ENCODE data around the gene SSBP3.

SSBP3 gene

DNA sequence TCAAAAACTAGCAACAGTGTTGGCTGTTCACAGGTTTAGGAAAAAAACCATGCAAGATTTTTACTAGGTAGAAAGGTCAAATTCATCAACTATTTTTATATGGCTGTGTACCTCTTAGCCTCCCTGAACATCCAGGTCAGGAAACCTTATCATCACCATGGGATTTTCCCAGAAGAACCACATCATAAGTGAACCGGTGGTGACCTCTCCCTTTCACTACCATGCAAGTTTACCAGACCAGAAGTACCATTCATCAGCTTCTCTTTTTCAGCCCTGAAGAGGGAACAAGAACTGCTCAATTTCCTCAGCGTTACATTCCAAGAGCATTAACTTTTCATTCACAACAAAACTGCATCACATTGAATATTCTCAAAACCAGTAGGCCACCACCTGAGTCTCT lies 5.9 kb downstream of the SSBP3 start:
- Histone ChIP-seq H3K27me3 (ENCODE audit: low read depth, low read length) (no peaks in the 10 kb centered on the region), H3K9ac (ENCODE audit: low read length) (no peak overlapping the region), H3K4me1 (ENCODE audit: low read length) (peaks cover 13% of the 10 kb centered on the region), H3K27ac (ENCODE audit: low read length) (no peak overlapping the region; the same call in 1 of the 2 replicates), H4K20me1 (ENCODE audit: insufficient read depth, low read length) (no peaks in the 10 kb centered on the region), H3K9me3 (ENCODE audit: insufficient read depth, low read length) (no peaks in the 10 kb centered on the region), H2AFZ (ENCODE audit: low read depth, low read length) (no peak overlapping the region), H3K4me2 (ENCODE audit: low read length) (peak overlapping the region; percentile 53), H3K36me3 (replicated peaks; ENCODE audit: low read depth, low read length) (peaks cover 4% of the 10 kb centered on the region), H3K4me3 (ENCODE audit: low read length) (no peak overlapping the region), H3K79me2 (ENCODE audit: low read length) (no peaks in the 10 kb centered on the region)
- TF ChIP-seq EZH2phosphoT487 (IDR thresholded peaks at IDR 0.05; ENCODE audit: low read depth), result no peak
- TF ChIP-seq, protein P1, sequence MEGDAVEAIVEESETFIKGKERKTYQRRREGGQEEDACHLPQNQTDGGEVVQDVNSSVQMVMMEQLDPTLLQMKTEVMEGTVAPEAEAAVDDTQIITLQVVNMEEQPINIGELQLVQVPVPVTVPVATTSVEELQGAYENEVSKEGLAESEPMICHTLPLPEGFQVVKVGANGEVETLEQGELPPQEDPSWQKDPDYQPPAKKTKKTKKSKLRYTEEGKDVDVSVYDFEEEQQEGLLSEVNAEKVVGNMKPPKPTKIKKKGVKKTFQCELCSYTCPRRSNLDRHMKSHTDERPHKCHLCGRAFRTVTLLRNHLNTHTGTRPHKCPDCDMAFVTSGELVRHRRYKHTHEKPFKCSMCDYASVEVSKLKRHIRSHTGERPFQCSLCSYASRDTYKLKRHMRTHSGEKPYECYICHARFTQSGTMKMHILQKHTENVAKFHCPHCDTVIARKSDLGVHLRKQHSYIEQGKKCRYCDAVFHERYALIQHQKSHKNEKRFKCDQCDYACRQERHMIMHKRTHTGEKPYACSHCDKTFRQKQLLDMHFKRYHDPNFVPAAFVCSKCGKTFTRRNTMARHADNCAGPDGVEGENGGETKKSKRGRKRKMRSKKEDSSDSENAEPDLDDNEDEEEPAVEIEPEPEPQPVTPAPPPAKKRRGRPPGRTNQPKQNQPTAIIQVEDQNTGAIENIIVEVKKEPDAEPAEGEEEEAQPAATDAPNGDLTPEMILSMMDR (IDR thresholded peaks at IDR 0.05; ENCODE audit: low read depth, low read length), result no peak

DNA sequence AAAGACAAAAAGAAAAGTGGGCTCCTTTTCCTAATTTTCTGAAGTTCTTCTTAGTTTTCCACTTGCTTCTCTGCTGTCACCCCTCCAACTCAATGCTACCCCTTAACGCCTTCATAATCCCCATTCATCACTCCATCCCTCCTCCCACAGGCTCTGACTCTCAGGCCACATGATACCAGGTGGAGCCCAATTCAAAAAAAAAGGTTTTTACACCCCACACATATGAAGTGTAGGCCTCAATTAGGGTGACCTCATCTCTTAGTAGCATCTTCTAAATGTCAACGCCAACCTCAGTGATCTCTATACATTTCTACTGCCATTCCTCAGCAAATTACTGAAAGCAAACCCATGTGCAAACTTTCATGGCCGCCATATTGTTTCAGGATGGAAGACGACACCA lies 6.4 kb downstream of the SSBP3 start:
- no peak overlapping the region for H3K4me2 ChIP-seq (ENCODE audit: low read length)
- no peaks in the 10 kb centered on the region for H3K9me3 ChIP-seq (ENCODE audit: insufficient read depth, low read length)
- no peak for TF ChIP-seq EZH2phosphoT487 (IDR thresholded peaks at IDR 0.05; ENCODE audit: low read depth)
- TF ChIP-seq, protein P1 (IDR thresholded peaks at IDR 0.05; ENCODE audit: low read depth, low read length), result no peak
- no peak overlapping the region for H3K27ac ChIP-seq (ENCODE audit: low read length)
- H4K20me1 ChIP-seq (ENCODE audit: insufficient read depth, low read length), result no peaks in the 10 kb centered on the region
- no peak overlapping the region for H3K4me3 ChIP-seq (ENCODE audit: low read length)
- H2AFZ ChIP-seq (ENCODE audit: low read depth, low read length), result no peak overlapping the region
- H3K27me3 ChIP-seq (ENCODE audit: low read depth, low read length), result no peaks in the 10 kb centered on the region
- H3K36me3 ChIP-seq (replicated peaks; ENCODE audit: low read depth, low read length), result peaks cover 4% of the 10 kb centered on the region
- H3K9ac ChIP-seq (ENCODE audit: low read length), result no peak overlapping the region
- H3K4me1 ChIP-seq (ENCODE audit: low read length), result peaks cover 13% of the 10 kb centered on the region
- no peaks in the 10 kb centered on the region for H3K79me2 ChIP-seq (ENCODE audit: low read length)

DNA sequence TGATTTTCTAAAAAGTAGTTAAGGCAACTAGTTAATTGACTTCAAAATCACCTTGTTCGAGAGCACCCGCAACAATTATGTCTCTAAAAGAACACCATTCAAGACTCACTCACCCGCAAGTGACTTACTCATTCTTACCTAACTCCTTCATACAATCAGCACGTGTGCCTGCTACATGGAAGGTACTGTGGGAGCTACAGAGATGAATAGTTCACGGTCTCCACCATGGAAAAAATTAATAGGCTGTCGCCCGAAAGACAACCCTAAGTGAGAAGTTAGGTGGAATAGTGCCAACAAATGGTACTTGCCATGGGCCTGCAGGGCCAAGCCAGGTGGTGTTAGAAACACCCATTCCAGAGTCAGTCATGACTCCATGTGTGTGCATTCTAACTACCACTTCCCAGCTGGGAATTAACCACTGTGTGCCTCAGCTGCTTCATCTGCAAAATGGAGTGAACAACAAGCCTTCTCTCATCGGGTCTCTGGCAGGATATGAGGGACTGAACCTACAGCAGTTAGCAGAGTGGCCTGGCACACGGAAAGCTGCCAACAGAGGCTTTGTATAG lies 7.1 kb downstream of the SSBP3 start:
- no peak overlapping the region for H3K4me3 ChIP-seq (ENCODE audit: low read length)
- no peaks in the 10 kb centered on the region for H3K27me3 ChIP-seq (ENCODE audit: low read depth, low read length)
- H4K20me1 ChIP-seq (ENCODE audit: insufficient read depth, low read length), result no peaks in the 10 kb centered on the region
- peaks cover 13% of the 10 kb centered on the region for H3K4me1 ChIP-seq (ENCODE audit: low read length)
- no peak overlapping the region for H3K9ac ChIP-seq (ENCODE audit: low read length)
- H3K27ac ChIP-seq (ENCODE audit: low read length), result no peak overlapping the region
- no peak overlapping the region for H2AFZ ChIP-seq (ENCODE audit: low read depth, low read length)
- peaks cover 4% of the 10 kb centered on the region for H3K36me3 ChIP-seq (replicated peaks; ENCODE audit: low read depth, low read length)
- TF ChIP-seq, protein P1 (IDR thresholded peaks at IDR 0.05; ENCODE audit: low read depth, low read length), result no peak
- no peak for TF ChIP-seq EZH2phosphoT487 (IDR thresholded peaks at IDR 0.05; ENCODE audit: low read depth)
- no peaks in the 10 kb centered on the region for H3K9me3 ChIP-seq (ENCODE audit: insufficient read depth, low read length)
- H3K4me2 ChIP-seq (ENCODE audit: low read length), result no peak overlapping the region
- no peaks in the 10 kb centered on the region for H3K79me2 ChIP-seq (ENCODE audit: low read length)

DNA sequence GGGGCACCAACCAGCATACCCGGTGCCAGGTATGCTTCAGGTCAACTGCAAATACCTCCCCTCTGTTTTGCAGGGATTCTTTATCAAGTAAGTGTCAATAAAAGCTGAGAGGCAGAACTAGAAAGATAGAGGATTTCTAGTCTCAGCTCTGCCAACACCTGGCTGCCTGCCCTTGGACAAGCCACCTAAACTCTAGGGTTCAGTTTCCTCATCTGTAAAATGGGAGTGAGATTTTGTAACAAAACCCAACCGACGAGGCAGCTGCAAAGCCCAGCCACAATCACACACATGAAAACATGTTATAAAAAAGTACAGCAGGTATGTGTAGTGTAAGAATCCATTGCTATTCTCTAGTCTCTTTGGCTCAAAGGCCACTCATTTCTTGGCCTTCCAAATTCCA lies 8.2 kb downstream of the SSBP3 start:
- no peaks in the 10 kb centered on the region for H4K20me1 ChIP-seq (ENCODE audit: insufficient read depth, low read length)
- H3K27me3 ChIP-seq (ENCODE audit: low read depth, low read length), result no peaks in the 10 kb centered on the region
- no peak overlapping the region for H3K9ac ChIP-seq (ENCODE audit: low read length)
- H3K36me3 ChIP-seq (replicated peaks; ENCODE audit: low read depth, low read length), result peaks cover 4% of the 10 kb centered on the region
- H3K4me2 ChIP-seq (ENCODE audit: low read length), result no peak overlapping the region
- H3K79me2 ChIP-seq (ENCODE audit: low read length), result no peaks in the 10 kb centered on the region
- no peak overlapping the region for H3K27ac ChIP-seq (ENCODE audit: low read length)
- no peaks in the 10 kb centered on the region for H3K9me3 ChIP-seq (ENCODE audit: insufficient read depth, low read length)
- no peak overlapping the region for H2AFZ ChIP-seq (ENCODE audit: low read depth, low read length)
- H3K4me1 ChIP-seq (ENCODE audit: low read length), result peaks cover 13% of the 10 kb centered on the region
- no peak overlapping the region for H3K4me3 ChIP-seq (ENCODE audit: low read length)
- TF ChIP-seq EZH2phosphoT487 (IDR thresholded peaks at IDR 0.05; ENCODE audit: low read depth), result no peak
- TF ChIP-seq, protein P1 (IDR thresholded peaks at IDR 0.05; ENCODE audit: low read depth, low read length), result no peak
